Keratinocyte (primary cell): ENCODE results near the gene AFF2. TPM values are rescaled to one million over a fixed set of nuclear protein-coding genes. Genes with fewer than 3 reads are reported as not detected.

Experiments
- DNase-seq: peaks from one replicate; pipeline ENCODE4 v3.0.0-alpha.2; 2011; ENCODE audit warnings: low read depth, missing footprints, low spot score
- FAIRE-seq: peaks from 2 replicates; lab custom pipeline; 2011; peaks lifted over from hg19 to GRCh38; lab: Jason Lieb, UNC
- H2AFZ ChIP-seq: 2 replicates; pipeline ENCODE4 v1.6.0; 2012; ENCODE audit warnings: low read length, control low read depth, inconsistent platforms; ENCODE audit not compliant: control insufficient read depth
- H3K27ac ChIP-seq: 2 replicates; pipeline ENCODE4 v1.5.1; 2011; ENCODE audit warnings: low read length; ENCODE audit not compliant: control insufficient read depth, insufficient read depth
- H3K27me3 ChIP-seq: 3 replicates; pipeline ENCODE4 v1.6.0; 2011; ENCODE audit warnings: low read length; ENCODE audit not compliant: control insufficient read depth, insufficient read depth; ENCODE audit errors: extremely low read depth
- H3K36me3 ChIP-seq, 2 experiments: 2 replicates in 1 of 2; 3 replicates in 1 of 2; pipeline ENCODE4 v1.5.1; 2011; ENCODE audit warnings: low read length in 2 of 2, mild to moderate bottlenecking in 1 of 2; ENCODE audit not compliant: control insufficient read depth in 2 of 2, insufficient read depth in 2 of 2; ENCODE audit errors: extremely low read depth in 1 of 2
- H3K4me1 ChIP-seq: 3 replicates; pipeline ENCODE4 v1.5.1; 2011; ENCODE audit warnings: low read length; ENCODE audit not compliant: control insufficient read depth, insufficient read depth; ENCODE audit errors: extremely low read depth
- H3K4me2 ChIP-seq: 3 replicates; pipeline ENCODE4 v1.6.0; 2011; ENCODE audit warnings: low read depth, low read length; ENCODE audit not compliant: control insufficient read depth, insufficient read depth; ENCODE audit errors: extremely low read depth
- H3K4me3 ChIP-seq, 3 experiments: fragments of 200-600 bp in 1 of 3; sonication (generic) in 1 of 3; 2 replicates in 2 of 3; 3 replicates in 1 of 3; pipeline ENCODE4 v1.5.1; 2011 to 2016; ENCODE audit warnings: low read length in 3 of 3, mild to moderate bottlenecking in 3 of 3, control low read depth in 2 of 3, inconsistent platforms in 1 of 3, low read depth in 1 of 3, mixed read lengths in 1 of 3, mixed run types in 1 of 3, moderate library complexity in 1 of 3; ENCODE audit not compliant: control insufficient read depth in 2 of 3, insufficient read depth in 2 of 3; ENCODE audit errors: extremely low read depth in 1 of 3
- H3K79me2 ChIP-seq: 2 replicates; pipeline ENCODE4 v1.6.0; 2012; ENCODE audit warnings: low read length; ENCODE audit not compliant: control insufficient read depth, insufficient read depth
- H3K9ac ChIP-seq: 3 replicates; pipeline ENCODE4 v1.6.0; 2011; ENCODE audit warnings: low read length; ENCODE audit not compliant: control insufficient read depth, insufficient read depth; ENCODE audit errors: extremely low read depth
- H3K9me1 ChIP-seq: 3 replicates; pipeline ENCODE4 v1.6.0; 2011; ENCODE audit warnings: low read length; ENCODE audit not compliant: control insufficient read depth, insufficient read depth; ENCODE audit errors: extremely low read depth
- H3K9me3 ChIP-seq: 2 replicates; pipeline ENCODE4 v1.5.1; 2012; ENCODE audit warnings: low read depth, low read length; ENCODE audit not compliant: control insufficient read depth
- H4K20me1 ChIP-seq: 3 replicates; pipeline ENCODE4 v1.6.0; 2011; ENCODE audit warnings: low read length; ENCODE audit not compliant: control insufficient read depth, insufficient read depth; ENCODE audit errors: extremely low read depth
- EZH2 ChIP-seq: IDR thresholded peaks from one replicate; pipeline ENCODE4 v1.6.1; 2012; ENCODE audit warnings: inconsistent platforms, mild to moderate bottlenecking, low read length, moderate library complexity
- dilution Hi-C: fragments of 300-500 bp; cut with MboI; formaldehyde crosslinking; loops from one replicate; pipeline ENCODE4 v1.7.0; 2020; ENCODE audit warnings: low sequenced_read_pairs; ENCODE audit not compliant: extremely low pct_ligation_motif_present
- polyA plus RNA-seq, 5 experiments: library from polyadenylated mRNA; depleted of rRNA in 3 of 5; stranded (reverse) in 3 of 5; stranded (forward) in 1 of 5; unstranded in 1 of 5; fragments of >200 nt; gene quantifications; 1 replicate in 1 of 5; 2 replicates in 3 of 5; 3 replicates in 1 of 5; pipeline versions ENCODE4 v1.2.1 to v1.2.3, GENCODE V29; 2011 to 2012; ENCODE audit warnings: missing spikeins in 2 of 5, low read depth in 1 of 5, low replicate concordance in 1 of 5
- TF ChIP-seq, protein P1 (sequence below), 3 experiments: IDR thresholded peaks in 1 of 3; conservative IDR thresholded peaks in 1 of 3; optimal IDR thresholded peaks in 1 of 3; 2 replicates in 2 of 3; 3 replicates in 1 of 3; pipeline versions ENCODE3 to v1.5.1; 2011; ENCODE audit warnings: low read length in 3 of 3, mild to moderate bottlenecking in 3 of 3, moderate library complexity in 2 of 3, control low read depth in 1 of 3, inconsistent platforms in 1 of 3; ENCODE audit not compliant: insufficient read depth in 2 of 3; ENCODE audit errors: extremely low read depth in 1 of 3

Gene AFF2
- polyA plus RNA-seq, 1 donor (not counting 4 experiments of a cell fraction or from before 2014, with no cell fraction given) = 0.01 TPM

GRCh38 chrX:148537556-148538182 is 37.3 kb downstream of the AFF2 start:
- Histone ChIP-seq H3K9me1 (no peaks in the 10 kb centered on the region), H3K9me3 (no peaks in the 10 kb centered on the region), H3K79me2 (no peaks in the 10 kb centered on the region), H3K27me3 (no peaks in the 10 kb centered on the region), H3K36me3 (no peaks in the 10 kb centered on the region), H3K27ac (no peak overlapping the region), H3K4me1 (no peaks in the 10 kb centered on the region), H4K20me1 (no peaks in the 10 kb centered on the region), H3K4me2 (no peak overlapping the region), H3K9ac (no peak overlapping the region), H3K4me3 (no peak overlapping the region), H2AFZ (no peak overlapping the region)
- dilution Hi-C loops = no loop called here
- TF ChIP-seq, protein P1, sequence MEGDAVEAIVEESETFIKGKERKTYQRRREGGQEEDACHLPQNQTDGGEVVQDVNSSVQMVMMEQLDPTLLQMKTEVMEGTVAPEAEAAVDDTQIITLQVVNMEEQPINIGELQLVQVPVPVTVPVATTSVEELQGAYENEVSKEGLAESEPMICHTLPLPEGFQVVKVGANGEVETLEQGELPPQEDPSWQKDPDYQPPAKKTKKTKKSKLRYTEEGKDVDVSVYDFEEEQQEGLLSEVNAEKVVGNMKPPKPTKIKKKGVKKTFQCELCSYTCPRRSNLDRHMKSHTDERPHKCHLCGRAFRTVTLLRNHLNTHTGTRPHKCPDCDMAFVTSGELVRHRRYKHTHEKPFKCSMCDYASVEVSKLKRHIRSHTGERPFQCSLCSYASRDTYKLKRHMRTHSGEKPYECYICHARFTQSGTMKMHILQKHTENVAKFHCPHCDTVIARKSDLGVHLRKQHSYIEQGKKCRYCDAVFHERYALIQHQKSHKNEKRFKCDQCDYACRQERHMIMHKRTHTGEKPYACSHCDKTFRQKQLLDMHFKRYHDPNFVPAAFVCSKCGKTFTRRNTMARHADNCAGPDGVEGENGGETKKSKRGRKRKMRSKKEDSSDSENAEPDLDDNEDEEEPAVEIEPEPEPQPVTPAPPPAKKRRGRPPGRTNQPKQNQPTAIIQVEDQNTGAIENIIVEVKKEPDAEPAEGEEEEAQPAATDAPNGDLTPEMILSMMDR (optimal IDR thresholded peaks at IDR 0.05 in 1 of 3, IDR thresholded peaks at IDR 0.05 in 1 of 3, conservative IDR thresholded peaks at IDR 0.05 in 1 of 3; ENCODE audit: extremely low read depth in 1 of 3, insufficient read depth in 2 of 3, low read length in 3 of 3) = no peak
- no peak for TF ChIP-seq EZH2
- DNase-seq (no peak), FAIRE-seq (no peak)

DNA sequence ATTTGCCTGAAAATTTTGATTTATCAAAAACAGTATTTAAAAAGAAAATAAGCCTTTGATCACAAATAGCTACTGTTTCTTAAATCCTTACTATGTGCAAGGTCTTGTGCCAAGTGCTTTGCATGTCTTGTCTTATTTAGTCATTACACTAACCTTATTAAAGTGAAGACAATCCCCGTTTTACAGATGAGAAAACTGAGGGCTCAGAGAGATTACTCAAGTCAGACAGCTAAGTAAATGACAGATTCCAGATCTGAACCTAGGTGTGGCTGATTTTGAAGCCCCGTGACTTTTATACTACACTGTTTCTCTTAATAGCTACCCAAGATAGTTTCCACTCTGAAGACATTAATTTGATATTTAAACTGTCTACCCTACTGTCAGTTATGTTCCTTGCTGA is 38.2 kb downstream of the AFF2 start:
- Histone ChIP-seq H3K9me1 (no peaks in the 10 kb centered on the region), H3K36me3 (no peaks in the 10 kb centered on the region), H3K4me1 (no peaks in the 10 kb centered on the region), H3K79me2 (no peaks in the 10 kb centered on the region), H4K20me1 (no peaks in the 10 kb centered on the region), H2AFZ (no peak overlapping the region), H3K4me3 (no peak overlapping the region), H3K9me3 (no peaks in the 10 kb centered on the region), H3K27ac (no peak overlapping the region), H3K4me2 (no peak overlapping the region), H3K9ac (no peak overlapping the region), H3K27me3 (no peaks in the 10 kb centered on the region)
- no peak for FAIRE-seq
- TF ChIP-seq, protein P1 (optimal IDR thresholded peaks at IDR 0.05 in 1 of 3, IDR thresholded peaks at IDR 0.05 in 1 of 3, conservative IDR thresholded peaks at IDR 0.05 in 1 of 3; ENCODE audit: extremely low read depth in 1 of 3, insufficient read depth in 2 of 3, low read length in 3 of 3) = no peak
- TF ChIP-seq EZH2 = no peak
- DNase-seq = no peak
- dilution Hi-C loops = no loop called here
